GDM1 (cell line): ENCODE data around the gene PDSS1.

Experiments
- DNase-seq: peaks from one replicate; lab custom pipeline; 2025; lab: John Stamatoyannopoulos, UW

Gene PDSS1

DNA sequence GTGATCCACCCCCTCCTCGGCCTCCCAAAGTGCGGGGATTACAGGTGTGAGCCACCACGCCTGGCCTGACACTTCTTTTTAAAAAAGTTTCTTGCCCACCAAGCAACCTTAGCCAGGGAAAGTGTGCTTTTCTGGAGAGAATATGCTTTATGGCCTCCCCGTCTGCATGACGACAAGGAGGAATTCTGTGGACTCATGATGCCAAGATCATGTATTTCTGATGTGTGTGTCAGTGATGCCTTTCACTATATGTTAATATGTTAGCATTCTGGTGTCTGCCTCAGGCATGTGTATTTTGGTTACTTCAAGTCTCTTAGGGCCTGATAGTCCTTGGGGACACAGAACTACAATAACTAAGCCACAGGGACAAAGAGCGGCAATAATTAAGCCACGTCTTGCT lies 2.1 kb downstream of the PDSS1 start:
- no peak for DNase-seq

DNA sequence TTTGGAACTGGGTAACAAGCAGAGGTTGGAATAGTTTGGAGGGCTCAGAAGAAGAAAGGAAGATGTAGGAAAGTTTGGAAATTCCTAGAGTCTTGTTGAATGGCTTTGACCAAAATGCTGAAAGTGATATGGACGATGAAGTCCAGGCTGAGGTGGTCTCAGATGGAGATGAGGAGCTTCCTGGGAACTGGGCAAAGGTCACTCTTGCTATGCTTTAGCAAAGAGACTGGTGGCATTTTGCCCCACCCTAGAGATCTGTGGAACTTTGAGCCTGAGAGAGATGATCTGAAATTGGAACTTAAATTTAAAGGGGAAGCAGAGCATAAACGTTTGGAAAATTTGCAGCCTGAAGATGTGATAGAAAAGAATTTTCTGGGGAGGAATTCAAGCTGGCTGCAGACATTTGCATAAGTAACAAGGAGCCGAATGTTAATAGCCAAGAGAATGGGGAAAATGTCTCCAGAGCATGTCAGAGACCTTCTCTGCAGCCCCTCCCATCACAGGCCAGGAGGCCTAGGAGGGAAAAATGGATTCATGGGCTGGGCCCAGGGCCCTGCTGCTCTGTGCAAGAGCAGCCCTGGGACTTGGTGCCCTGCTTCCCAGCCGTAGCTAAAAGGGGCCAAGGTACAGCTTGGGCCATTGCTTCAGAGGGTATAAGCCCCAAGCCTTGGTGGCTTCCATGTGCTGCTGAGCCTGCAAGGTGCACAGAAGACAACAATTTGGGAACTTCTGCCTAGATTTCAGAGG lies 3.6 kb downstream of the PDSS1 start:
- no peak for DNase-seq

DNA sequence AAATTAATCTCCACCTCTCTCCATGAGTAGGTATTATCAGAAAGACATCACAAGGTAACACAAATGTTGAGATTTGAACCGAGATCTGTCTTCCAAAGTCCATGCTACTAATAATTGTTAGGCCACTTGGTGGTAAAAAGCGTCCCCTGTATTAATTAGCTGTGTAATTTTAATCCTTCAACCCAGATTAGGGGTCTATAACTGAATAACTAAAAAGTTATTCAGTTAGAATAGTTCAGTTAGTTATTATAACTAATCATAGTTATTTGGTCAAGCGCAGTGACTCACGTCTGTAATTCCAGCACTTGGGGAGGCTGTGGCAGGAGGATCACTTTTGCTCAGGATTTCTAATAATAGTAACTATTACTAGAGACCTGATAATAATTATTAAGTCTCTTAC lies 5.6 kb downstream of the PDSS1 start:
- no peak for DNase-seq

DNA sequence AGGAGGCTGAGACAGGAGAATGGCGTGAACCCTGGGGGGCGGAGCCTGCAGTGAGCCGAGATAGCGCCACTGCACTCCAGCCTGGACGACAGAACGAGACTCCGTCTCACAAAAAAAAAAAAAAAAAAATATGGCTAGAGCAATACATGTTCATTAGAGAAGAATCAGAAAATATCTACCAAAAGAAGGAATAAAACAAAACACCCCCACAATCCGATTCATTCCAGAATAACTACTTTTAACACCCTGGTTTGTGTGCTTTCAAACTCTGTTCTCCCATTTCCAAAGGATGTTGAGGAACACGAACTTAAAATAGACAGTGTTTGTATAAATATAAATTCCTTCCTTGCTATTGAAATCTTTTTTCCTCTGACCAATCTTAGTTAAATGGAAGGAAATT lies 6.5 kb downstream of the PDSS1 start:
- DNase-seq = no peak

DNA sequence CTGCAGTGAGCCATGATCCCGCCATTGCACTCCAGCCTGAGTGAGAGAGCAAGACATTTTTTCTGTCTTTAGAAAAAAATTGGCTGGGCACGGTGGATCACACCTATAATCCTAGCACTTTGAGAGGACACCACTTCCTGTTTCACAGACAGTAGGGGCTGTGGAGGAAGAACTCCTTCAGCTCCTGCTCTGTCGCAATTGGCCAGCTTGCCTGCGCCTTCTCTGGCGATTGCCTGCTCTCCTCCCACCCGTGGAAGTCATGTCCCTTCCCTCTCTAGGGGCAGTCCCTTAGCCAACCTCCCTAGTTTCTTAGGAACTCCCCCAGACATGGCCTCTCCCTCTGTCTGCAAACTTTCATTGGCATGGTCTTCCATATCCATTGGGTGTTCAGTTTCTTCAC lies 8.7 kb downstream of the PDSS1 start:
- no peak for DNase-seq

DNA sequence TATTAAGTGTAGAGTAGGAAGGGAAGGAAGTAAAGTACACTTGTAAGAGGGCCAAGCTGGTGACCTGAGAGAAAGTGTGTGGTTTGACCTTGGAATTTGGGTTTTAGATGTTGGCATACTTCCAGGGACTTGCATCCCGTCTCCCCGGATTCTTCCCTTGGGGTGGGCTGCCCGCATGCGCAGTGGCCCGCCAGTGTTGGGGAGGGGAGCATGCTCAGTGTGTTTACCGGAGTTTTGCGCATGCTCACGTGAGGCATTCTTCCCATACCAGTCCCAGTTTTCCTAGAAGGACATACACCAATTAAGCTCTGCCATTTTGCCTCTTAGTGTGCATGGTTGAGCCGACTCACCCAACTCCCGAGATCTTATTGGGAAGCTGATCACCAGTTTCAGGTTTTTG lies 9.4 kb downstream of the PDSS1 start:
- no peak for DNase-seq

DNA sequence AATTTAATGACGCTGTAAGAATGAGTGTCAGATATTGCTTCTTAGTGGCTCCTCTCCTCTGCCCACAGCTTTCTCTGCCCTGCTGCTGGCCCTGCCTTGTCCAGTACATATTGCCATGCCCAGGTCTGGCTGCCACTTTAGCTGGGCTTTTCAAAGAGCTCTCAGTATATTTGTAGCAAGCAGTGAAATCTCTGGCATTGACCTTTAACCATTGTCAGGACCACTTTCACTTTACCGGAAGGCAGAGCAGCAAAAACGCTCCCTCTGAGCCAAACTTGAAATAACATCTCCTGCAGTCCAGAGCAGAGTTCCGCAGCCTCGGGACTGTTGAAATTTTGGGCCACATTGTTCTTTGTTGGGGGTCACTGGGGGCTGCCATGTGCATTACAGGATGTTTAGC lies 13.8 kb downstream of the PDSS1 start:
- DNase-seq = no peak

DNA sequence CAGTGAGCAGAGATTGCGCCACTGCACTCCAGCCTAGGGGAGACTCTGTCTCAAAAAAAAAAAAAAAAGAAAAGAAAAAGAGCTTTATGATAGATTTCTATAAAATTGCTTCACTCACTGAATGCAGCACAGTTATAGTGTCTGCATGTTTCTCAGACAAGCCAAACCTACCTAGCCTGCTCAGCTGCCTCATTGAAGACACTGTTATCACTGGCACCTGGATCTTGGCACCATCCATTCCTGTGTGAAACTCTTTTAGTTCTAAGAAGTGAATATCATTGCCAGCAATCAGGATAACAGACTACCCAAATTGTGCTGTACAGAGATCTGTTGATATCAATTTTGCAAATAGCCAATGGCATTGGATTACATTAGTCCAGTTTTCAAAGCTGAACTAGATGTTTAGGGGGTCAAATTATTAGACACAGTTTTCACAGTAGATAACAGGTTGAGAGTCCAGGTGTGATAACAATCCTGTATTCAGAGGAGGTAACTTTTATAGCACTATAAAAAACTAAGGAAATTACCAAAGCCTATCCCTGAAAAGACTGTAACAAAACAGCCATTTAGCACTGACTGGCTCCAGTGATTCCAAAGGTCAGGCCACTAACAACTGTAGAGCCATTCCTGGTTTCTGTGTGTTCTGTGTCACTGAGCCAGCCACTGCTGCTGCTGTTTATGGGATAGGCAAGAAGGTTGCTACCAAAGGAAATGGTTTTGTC lies 17.1 kb downstream of the PDSS1 start:
- DNase-seq = no peak

DNA sequence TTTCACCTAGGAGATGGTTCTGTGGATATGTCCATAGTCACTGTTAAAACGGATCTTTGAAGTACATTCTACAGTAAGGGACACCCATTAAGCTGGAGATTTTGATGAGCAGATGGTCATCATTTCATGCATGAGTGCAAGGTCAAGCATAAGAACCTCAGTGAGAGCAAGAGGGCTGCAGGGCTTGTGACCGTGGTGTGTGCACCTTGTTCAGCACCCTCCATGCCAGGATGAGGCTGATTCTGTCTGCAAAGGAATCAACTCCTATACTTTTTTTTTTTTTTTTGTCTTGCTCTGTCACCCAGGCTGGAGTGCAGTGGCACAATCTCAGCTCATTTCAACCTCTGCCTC lies 17.6 kb downstream of the PDSS1 start:
- no peak for DNase-seq

DNA sequence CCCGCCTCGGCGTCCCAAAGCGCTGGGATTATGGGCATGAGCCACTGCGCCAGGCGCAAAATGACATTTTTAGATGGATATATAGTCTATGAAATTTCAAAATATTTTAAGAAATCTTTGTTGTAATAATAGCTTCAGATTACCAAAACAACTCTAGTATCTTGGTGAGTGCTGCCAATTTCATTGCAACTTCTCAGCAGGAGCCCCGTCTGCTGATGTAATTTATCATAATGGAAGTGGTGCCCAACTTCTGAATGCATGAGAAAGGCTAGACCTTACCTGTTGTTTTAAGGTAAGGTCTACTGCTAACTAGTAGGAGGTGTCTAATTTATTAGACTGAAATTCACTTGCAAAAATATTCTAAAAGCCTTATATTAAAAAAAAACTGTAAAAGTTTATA lies 20.0 kb downstream of the PDSS1 start:
- DNase-seq = no peak

DNA sequence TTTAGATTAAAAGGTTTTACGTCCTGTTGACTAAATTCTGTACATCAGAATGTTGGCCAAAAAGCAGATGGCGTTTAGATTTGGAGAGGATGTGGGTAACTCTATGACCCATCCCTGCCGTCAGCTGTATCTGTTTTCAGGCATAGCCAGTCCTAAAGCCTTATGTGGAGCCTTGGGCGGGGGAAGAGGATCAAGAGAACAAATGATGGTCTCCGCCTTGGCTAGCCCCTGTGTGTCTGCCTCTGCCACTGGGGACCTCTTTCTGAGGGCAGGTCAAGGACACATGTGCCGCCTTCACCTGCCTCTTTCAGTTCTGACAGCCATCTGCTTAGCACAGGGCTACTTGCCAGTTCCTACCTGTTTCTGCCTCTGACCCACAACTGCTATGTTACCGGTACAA lies 24.1 kb downstream of the PDSS1 start:
- no peak for DNase-seq

DNA sequence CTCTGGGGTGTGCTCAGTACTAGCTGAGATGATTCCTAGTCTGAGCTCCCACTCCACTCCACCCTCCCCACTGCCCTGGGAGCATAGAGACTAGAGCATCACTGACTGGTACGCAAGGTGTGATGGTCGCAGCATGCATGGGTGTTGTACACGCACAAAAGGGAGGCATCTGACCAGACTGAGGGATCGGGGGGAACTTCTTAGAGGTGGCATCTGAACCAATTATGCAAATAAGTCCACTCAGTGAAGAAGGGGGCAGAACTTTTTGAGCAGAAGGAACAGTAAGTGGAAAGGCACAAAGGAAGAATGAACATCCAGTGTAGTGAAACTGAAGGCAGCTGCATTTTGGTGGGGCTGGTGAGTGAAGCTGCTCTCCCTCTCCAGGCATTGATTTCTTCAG lies 25.5 kb downstream of the PDSS1 start:
- no peak for DNase-seq

DNA sequence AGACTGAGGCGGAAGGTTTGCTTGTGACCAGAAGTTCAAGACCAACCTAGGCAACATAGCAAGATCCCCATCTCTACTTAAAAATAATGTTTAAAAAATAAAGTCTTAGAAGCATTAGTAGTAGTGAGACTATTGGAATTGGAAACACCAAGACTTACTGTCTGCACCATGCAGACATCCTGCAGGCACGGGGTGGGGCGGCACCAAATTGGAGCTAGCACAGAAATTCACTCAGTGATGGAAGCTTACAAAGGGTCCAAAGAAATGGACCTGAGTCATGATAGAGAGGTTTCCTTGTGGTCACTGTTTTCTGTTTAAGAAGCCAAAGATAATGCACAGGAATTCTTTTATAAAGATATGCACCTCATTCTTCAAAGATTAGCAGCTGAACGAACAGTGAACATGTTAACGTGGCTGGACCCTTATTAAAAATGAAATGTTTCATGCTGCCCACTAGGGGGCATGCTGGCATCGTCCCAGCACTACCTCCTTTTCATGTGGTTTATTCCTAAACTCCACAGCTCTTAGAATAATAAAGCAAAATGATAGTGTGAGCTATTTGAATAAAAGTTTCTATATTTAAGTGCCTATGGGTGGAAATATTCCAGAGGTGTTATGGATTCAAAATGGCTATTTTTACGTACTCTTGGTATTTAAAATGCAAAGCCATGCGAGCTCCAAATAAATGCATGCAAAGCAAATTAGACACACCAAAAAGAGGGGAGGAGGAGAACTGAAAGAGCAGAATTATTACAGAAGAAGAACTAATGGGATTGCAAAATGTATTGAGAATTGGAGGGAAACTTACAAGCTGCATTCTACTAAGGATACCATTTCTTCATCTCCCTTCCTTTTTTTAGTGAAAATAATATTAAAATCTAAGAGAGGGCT lies 28.6 kb downstream of the PDSS1 start:
- peak; percentile 17 for DNase-seq

DNA sequence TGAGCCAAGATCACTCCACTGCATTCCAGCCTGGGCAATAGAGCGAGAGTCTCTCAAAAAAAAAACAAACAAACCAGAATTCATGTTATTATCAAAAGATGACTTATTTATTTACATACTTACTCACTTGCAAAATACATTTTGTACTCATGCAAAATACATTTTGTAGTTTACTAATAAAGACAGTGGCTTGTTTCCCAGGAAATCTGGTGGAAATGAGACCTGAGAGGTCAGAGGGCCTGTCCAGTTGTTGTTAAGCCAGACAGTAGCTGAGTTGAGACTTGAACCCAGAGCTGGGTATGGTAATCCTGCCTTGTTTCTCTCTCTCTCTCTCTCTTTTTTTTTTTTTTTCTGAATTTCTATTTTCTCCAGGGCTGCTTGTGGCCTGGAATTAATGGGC lies 29.5 kb downstream of the PDSS1 start:
- DNase-seq = no peak

DNA sequence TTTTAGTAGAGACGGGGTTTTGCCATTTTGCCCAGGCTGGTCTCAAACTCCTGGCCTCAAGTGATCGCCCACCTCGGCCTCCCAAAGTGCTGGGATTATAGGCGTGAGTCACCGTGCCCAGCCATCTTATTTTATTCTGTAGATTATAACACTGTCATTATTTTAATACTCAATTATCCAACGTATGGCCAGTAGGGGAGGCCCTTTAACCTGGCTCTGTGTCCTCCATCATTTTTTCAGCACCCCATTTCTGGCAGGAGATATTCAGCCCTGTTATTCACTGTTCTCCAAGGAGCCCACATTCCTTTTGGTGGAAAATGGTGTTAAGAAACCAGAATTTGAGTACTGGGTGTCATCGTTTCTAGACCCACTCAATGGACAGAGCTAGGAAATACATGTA lies 31.5 kb downstream of the PDSS1 start:
- DNase-seq = no peak

DNA sequence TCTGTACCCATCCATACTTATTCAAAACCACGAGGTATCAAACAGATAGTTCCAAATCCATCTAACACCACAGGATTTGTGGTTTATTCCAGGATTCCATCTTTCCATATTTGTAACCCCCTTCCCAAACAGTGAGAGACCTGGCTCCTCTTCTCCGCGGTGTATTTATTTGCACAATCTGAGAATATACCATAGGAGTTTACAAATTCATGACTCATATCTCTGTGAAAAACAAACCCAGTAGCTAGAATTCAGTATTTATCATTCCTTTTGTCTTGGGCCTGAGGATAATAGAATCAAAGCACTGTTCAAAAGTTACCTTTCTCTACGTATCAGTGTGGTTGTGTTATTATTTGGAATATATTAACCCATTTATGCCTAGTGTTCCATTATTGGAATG lies 31.9 kb downstream of the PDSS1 start:
- DNase-seq = no peak

DNA sequence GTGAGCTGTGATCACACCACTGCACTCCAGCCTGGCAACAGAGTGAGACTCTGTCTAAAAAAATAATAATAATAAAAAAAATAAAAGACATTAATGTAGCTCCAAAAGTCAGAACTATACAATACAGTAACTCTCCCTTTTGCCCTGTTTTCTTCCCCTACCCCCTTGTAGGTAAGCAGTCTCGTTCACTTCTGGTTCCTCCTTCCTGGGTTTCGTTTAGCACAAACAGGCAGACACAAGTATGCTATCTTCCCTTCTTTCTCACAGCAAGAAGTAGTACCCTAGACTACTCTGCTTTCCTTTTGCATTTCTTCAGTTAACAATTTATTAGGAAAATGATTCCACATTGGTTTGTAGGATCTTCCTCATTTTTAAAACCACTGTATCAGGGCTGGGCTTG lies 33.1 kb downstream of the PDSS1 start:
- no peak for DNase-seq

DNA sequence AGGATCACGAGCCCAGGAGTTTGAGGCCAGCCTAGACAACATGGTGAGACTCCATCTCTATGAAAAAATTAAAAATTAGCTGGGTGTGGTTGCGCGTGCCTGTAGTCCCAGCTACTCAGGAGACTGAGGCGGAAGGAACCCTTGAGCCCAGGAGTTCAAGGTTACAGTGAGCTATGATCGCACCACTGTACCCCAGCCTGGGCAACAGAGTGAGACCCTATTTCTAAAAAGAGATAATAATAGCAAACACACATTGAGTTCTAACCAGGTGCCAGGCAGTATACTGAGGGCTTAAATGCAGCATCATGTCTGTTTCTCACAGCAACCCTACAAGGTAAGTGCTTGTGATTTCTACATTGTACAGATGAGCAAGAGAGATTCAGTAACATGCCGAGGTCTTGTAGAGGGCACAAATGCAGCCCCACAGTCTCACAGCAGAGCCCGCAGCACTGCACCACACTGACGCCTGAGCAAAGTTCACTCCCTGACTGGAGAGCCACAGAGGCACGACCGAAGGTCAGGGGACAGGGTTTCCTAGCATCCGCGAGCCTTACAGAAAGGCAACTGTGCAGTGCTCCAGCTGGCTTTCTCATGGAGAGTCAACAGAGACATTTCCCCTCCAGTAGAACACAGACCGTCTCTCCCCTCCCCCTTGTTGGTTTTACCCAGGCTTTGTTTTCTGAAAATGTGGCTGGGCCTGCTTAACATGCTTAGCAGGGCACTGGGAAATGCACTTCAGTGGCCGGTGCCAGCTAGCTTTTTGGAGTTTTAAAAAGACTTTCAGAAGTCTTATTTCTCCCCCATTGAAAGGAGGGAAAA lies 36.5 kb downstream of the PDSS1 start:
- DNase-seq = no peak

DNA sequence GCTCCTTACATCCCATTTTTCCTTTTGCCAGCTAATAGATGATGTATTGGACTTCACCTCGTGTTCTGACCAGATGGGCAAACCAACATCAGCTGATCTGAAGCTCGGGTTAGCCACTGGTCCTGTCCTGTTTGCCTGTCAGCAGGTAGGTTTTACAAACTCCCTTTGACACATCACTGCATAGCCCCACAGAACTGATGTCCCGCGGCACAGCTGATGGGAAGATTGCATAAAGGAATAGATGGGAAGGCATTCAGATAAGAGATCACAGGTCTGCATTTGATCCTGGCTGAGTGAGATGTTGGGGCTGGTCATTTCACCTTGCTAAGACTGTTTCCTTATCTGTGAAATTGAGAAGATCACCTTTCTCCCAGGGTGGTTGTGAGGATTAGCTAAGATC lies 37.9 kb downstream of the PDSS1 start:
- DNase-seq = no peak

DNA sequence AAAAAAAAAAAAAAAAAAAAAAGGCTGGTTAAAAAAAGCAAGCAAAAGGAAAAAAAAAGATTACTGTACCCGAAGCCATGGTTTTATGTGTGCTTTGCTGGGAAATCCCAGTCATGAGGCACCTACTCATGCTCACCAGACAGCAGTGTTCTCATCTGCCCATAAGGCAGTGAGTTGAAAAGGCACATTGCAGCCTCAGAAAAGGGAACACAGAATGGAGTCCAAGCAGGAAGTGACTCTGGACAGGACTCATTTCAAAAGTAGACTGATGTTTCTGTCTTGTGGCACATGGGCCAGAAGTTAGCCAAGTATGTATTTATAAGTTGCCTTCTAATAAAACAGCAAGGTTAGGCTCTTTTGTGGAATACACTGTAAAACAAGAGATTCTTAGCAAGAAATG lies 40.2 kb downstream of the PDSS1 start:
- DNase-seq = no peak

DNA sequence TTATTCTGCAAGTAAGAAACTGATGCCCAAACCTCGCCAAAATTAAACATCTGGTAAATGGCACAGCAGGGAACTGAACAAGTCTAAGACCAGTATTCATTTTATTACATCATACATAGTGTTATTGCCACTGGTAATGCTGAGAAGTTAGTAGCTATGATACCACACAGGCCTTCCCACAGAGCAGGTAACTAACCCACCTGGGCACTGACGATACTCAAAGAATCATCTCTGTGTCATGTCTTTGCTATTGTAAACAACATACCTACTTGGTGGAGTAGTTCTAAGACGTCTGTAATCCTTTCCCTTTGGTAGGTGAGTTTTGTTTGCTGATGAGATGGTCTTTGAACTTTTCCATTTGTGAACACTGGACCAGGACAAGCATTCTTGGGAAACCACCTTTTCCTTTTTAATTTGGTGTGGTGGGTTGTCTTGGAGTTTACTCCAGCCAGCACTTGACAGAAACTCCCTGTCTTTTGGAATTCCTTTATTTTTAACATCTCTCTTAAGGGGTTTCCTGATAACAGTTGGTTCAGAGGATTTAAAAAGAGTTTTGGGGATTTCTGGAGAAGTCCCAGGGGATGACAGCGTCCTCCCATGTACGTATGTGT lies 40.9 kb downstream of the PDSS1 start:
- no peak for DNase-seq
